ENCODE results near the gene MYEOV.

The MYEOV gene

DNA sequence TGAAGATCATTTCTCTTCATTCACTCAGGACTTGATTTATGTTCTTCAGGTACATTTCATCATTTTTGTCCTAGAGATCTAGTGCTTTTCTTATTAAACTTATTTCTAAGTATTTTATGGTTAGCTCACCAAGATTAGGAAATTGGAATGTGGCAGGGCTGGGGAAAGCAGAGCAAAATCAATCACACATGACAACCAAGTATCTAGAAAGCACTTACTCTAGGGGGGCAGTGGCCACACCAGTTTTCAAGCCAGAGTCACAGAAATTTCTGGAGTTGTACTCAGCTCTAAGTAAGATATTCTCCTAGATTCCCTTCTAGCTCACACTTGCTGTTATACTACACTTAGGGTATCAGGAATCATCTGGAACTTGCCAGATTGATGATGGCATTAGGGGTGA lies 33.3 kb upstream of the MYEOV start:
- H3K4me1 ChIP-seq (ENCODE audit: insufficient read depth, insufficient read length) = peaks cover 11% of the 10 kb centered on the region
- TF ChIP-seq SUZ12 (IDR thresholded peaks at IDR 0.05; ENCODE audit: extremely low read depth, insufficient read depth, insufficient read length) = no peak
- TF ChIP-seq ZNF274 (IDR thresholded peaks at IDR 0.05; ENCODE audit: low read depth, low read length) = no peak
- no peak for TF ChIP-seq YY1 (IDR thresholded peaks at IDR 0.05; ENCODE audit: insufficient read depth, insufficient read length)

DNA sequence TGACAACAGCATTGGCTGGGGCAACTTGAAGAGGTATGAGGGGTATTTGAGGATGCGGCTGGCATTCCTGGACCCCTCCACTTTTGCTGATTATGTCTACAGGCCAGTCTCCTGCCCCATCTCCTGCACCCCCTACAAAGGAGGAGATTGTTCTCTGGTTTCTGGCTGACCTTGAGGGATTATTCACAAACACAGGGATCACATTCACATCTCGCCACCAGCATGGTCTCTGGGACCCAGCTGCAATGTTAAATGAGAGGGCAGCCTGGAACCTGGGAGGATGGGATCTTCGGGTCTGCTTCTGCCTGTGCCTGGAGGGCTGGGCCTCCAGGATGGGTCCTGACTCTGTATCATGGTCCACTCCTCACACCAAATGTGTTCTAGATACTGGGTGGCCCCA lies 32.8 kb upstream of the MYEOV start:
- TF ChIP-seq ZNF274 (IDR thresholded peaks at IDR 0.05; ENCODE audit: low read depth, low read length) = no peak
- no peak for TF ChIP-seq YY1 (IDR thresholded peaks at IDR 0.05; ENCODE audit: insufficient read depth, insufficient read length)
- no peak for TF ChIP-seq SUZ12 (IDR thresholded peaks at IDR 0.05; ENCODE audit: extremely low read depth, insufficient read depth, insufficient read length)
- Histone ChIP-seq H3K4me1 (ENCODE audit: insufficient read depth, insufficient read length) (peaks cover 11% of the 10 kb centered on the region), H3K9me3 (ENCODE audit: insufficient read depth, low read length) (peaks cover 19% of the 10 kb centered on the region; the same call in 1 of the 2 replicates), H3K27me3 (ENCODE audit: insufficient read depth, insufficient read length) (no peaks in the 10 kb centered on the region), H3K4me3 (ENCODE audit: insufficient read length, low read depth) (no peak overlapping the region), H3K9ac (ENCODE audit: insufficient read length, low read depth) (no peak overlapping the region), H3K36me3 (ENCODE audit: insufficient read depth, insufficient read length, low read length) (no peaks in the 10 kb centered on the region)
- no peak for DNase-seq (ENCODE audit: low read depth, low spot score)

More for the DNA sequence above, 33.3 kb upstream of the MYEOV start:
- peaks cover 19% of the 10 kb centered on the region; the same call in 1 of the 2 replicates for H3K9me3 ChIP-seq (ENCODE audit: insufficient read depth, low read length)
- no peak overlapping the region for H3K4me3 ChIP-seq (ENCODE audit: insufficient read length, low read depth)
- DNase-seq (ENCODE audit: low read depth, low spot score) = no peak
- no peaks in the 10 kb centered on the region for H3K36me3 ChIP-seq (ENCODE audit: insufficient read depth, insufficient read length, low read length)
- no peaks in the 10 kb centered on the region for H3K27me3 ChIP-seq (ENCODE audit: insufficient read depth, insufficient read length)
- H3K9ac ChIP-seq (ENCODE audit: insufficient read length, low read depth) = no peak overlapping the region

DNA sequence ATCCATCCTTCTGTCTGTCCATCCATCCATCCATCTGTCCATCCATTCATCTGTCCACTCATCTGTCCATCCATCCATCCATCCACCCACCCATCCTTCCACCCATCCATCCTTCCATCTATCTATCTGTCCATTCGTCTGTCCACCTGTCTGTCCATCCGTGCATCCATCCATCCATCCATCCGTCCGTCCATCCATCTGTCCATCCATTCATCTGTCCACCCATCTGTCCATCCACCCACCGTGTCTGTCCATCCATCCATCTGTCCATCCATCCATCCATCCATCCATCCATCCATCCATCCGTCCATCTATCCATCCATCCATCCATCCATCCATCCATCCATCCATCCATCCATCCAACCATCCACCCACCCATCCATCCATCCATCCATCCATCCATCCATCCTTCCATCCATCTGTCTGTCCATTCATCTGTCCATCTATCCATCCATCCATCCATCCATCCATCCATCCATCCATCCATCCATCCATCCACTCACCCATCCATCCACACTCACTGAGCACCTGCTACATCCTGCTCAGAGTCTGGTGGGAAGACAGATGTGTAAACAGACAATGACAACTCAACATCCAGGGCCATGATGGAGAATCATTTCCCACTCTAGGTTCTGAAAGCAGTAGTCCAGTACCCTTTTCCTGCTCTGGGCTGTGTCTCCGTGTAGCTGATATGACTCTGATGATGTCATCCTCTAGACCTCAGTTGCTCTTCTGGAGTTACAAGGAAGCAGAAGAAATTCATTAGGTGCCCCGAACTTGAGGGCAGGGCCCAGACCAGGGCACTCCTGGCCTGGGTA lies 30.8 kb upstream of the MYEOV start:
- TF ChIP-seq SUZ12 (IDR thresholded peaks at IDR 0.05; ENCODE audit: extremely low read depth, insufficient read depth, insufficient read length) = no peak
- no peak for TF ChIP-seq ZNF274 (IDR thresholded peaks at IDR 0.05; ENCODE audit: low read depth, low read length)
- no peak for DNase-seq (ENCODE audit: low read depth, low spot score)

DNA sequence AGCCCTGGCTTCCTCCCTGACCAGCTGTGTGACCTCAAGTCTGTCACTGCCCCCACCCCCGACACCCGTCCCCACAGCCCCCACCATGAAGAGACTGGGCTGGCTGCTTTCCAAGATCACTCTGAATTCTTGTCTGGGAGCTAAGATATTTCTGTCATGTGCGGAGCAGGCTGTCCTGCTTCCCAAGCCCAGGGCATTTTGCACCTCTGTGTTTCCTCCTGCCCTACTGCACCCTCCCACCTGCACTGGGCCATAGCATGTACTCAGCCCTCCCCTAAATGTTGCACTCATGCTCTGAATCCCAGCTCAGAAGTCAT lies 30.3 kb upstream of the MYEOV start:
- H3K9me3 ChIP-seq (ENCODE audit: insufficient read depth, low read length) = peaks cover 16% of the 10 kb centered on the region; the same call in 1 of the 2 replicates
- TF ChIP-seq YY1 (IDR thresholded peaks at IDR 0.05; ENCODE audit: insufficient read depth, insufficient read length) (no peak), SUZ12 (IDR thresholded peaks at IDR 0.05; ENCODE audit: extremely low read depth, insufficient read depth, insufficient read length) (no peak), ZNF274 (IDR thresholded peaks at IDR 0.05; ENCODE audit: low read depth, low read length) (no peak)
- H3K27me3 ChIP-seq (ENCODE audit: insufficient read depth, insufficient read length) = no peaks in the 10 kb centered on the region
- H3K36me3 ChIP-seq (ENCODE audit: insufficient read depth, insufficient read length, low read length) = no peaks in the 10 kb centered on the region
- no peak for DNase-seq (ENCODE audit: low read depth, low spot score)
- peaks cover 4% of the 10 kb centered on the region for H3K4me1 ChIP-seq (ENCODE audit: insufficient read depth, insufficient read length)
- H3K4me3 ChIP-seq (ENCODE audit: insufficient read length, low read depth) = no peak overlapping the region
- H3K9ac ChIP-seq (ENCODE audit: insufficient read length, low read depth) = no peak overlapping the region

More for the DNA sequence above, 30.8 kb upstream of the MYEOV start:
- H3K36me3 ChIP-seq (ENCODE audit: insufficient read depth, insufficient read length, low read length) = no peaks in the 10 kb centered on the region
- no peaks in the 10 kb centered on the region for H3K27me3 ChIP-seq (ENCODE audit: insufficient read depth, insufficient read length)
- H3K4me1 ChIP-seq (ENCODE audit: insufficient read depth, insufficient read length) = peaks cover 4% of the 10 kb centered on the region
- no peak overlapping the region for H3K4me3 ChIP-seq (ENCODE audit: insufficient read length, low read depth)
- H3K9me3 ChIP-seq (ENCODE audit: insufficient read depth, low read length) = peaks cover 16% of the 10 kb centered on the region; the same call in 1 of the 2 replicates
- H3K9ac ChIP-seq (ENCODE audit: insufficient read length, low read depth) = no peak overlapping the region

DNA sequence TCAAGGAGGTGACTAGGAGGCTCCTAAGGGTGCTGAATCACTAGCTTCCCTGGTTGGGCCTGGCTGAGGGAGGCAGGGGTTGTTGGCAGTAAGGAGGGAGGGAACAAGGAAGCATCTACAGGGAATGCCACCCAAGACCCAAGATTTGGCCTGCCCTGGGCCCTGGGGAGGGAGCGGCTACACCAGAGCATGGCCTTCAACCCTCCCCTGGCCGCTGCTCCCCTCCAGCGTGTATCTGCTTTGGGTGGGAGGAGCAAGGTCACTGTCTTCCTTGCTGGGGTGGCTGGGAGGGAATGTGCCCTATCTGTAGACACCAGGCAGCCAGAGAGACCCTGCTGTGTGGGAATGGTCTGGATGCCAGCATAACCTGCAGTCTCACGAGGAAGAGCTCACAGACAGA lies 29.5 kb upstream of the MYEOV start:
- H3K27me3 ChIP-seq (ENCODE audit: insufficient read depth, insufficient read length) = no peaks in the 10 kb centered on the region
- H3K4me3 ChIP-seq (ENCODE audit: insufficient read length, low read depth) = no peak overlapping the region
- peaks cover 16% of the 10 kb centered on the region; the same call in 1 of the 2 replicates for H3K9me3 ChIP-seq (ENCODE audit: insufficient read depth, low read length)
- no peaks in the 10 kb centered on the region for H3K36me3 ChIP-seq (ENCODE audit: insufficient read depth, insufficient read length, low read length)
- TF ChIP-seq ZNF274 (IDR thresholded peaks at IDR 0.05; ENCODE audit: low read depth, low read length) (no peak), SUZ12 (IDR thresholded peaks at IDR 0.05; ENCODE audit: extremely low read depth, insufficient read depth, insufficient read length) (no peak), YY1 (IDR thresholded peaks at IDR 0.05; ENCODE audit: insufficient read depth, insufficient read length) (no peak)
- no peak for DNase-seq (ENCODE audit: low read depth, low spot score)
- no peak overlapping the region for H3K9ac ChIP-seq (ENCODE audit: insufficient read length, low read depth)
- peaks cover 3% of the 10 kb centered on the region for H3K4me1 ChIP-seq (ENCODE audit: insufficient read depth, insufficient read length)

DNA sequence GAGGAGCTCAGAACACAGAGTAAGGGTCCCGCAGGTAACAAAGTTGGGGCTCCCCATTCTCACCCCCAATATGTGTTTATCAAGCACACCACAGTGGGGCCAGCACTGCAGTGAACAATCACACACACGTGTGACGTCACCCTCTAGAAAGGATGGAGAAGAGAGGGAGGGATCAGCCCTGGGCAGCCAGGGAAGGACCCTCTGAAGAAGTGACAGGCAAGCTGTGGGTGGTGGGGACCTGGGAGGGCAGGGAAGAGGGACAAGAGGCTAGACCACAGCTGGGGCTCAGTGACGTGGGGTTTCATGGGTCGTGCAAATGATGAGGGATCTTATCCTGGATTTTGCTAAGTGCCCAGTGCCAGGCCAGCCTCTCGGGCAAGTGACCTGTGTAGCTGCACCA lies 28.7 kb upstream of the MYEOV start:
- peaks cover 10% of the 10 kb centered on the region; the same call in 1 of the 2 replicates for H3K9me3 ChIP-seq (ENCODE audit: insufficient read depth, low read length)
- H3K27me3 ChIP-seq (ENCODE audit: insufficient read depth, insufficient read length) = no peaks in the 10 kb centered on the region
- no peak overlapping the region for H3K4me3 ChIP-seq (ENCODE audit: insufficient read length, low read depth)
- no peak for DNase-seq (ENCODE audit: low read depth, low spot score)
- H3K9ac ChIP-seq (ENCODE audit: insufficient read length, low read depth) = no peak overlapping the region
- H3K4me1 ChIP-seq (ENCODE audit: insufficient read depth, insufficient read length) = peaks cover 3% of the 10 kb centered on the region
- no peak for TF ChIP-seq YY1 (IDR thresholded peaks at IDR 0.05; ENCODE audit: insufficient read depth, insufficient read length)
- TF ChIP-seq SUZ12 (IDR thresholded peaks at IDR 0.05; ENCODE audit: extremely low read depth, insufficient read depth, insufficient read length) = no peak
- TF ChIP-seq ZNF274 (IDR thresholded peaks at IDR 0.05; ENCODE audit: low read depth, low read length) = no peak
- no peaks in the 10 kb centered on the region for H3K36me3 ChIP-seq (ENCODE audit: insufficient read depth, insufficient read length, low read length)

DNA sequence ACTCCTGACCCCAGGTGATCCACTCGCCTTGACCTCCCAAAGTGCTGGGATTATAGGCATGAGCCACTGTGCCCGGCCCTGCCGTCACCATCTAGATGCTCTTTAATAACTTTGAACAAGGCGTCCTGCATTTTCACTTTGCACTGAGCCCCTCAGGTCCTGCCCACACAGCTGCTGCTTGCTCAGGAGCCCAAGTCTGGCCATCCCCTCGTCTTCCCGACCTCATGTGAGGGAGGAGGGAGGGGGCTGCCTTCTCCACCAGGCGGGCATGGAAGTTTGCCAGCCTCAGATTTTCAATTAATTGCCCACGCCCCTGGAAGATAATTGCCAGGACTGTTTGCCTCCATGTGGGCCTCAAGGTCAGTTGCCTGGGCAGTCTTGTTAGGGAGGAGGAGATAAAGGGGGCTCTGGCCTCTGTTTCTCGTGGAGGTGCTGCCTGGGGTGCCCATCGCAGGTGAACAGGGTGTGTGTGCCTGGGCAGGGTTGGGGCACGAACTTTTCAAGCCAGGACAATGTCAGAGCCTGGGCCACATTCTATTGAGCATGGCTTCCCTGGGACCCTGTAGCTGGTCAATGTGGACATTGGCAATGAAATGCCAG lies 27.9 kb upstream of the MYEOV start:
- TF ChIP-seq SUZ12 (IDR thresholded peaks at IDR 0.05; ENCODE audit: extremely low read depth, insufficient read depth, insufficient read length) (no peak), YY1 (IDR thresholded peaks at IDR 0.05; ENCODE audit: insufficient read depth, insufficient read length) (no peak), ZNF274 (IDR thresholded peaks at IDR 0.05; ENCODE audit: low read depth, low read length) (no peak)
- Histone ChIP-seq H3K36me3 (ENCODE audit: insufficient read depth, insufficient read length, low read length) (no peaks in the 10 kb centered on the region), H3K4me3 (ENCODE audit: insufficient read length, low read depth) (no peak overlapping the region), H3K4me1 (ENCODE audit: insufficient read depth, insufficient read length) (peaks cover 3% of the 10 kb centered on the region), H3K9ac (ENCODE audit: insufficient read length, low read depth) (no peak overlapping the region), H3K27me3 (ENCODE audit: insufficient read depth, insufficient read length) (no peaks in the 10 kb centered on the region), H3K9me3 (ENCODE audit: insufficient read depth, low read length) (0 out of 2 replicates have a peak, but pooled peaks cover 2% of the 10 kb centered on the region)
- DNase-seq (ENCODE audit: low read depth, low spot score) = no peak
